Endometrial microvascular endothelial cells (primary cell): Measurements from ENCODE around the gene SIRT5. TPM values are rescaled to one million over a fixed set of nuclear protein-coding genes. Genes with fewer than 3 reads are reported as not detected.

Experiments
- in situ Hi-C: cut with HindIII; loops from 2 replicates; pipeline ENCODE4 v1.10.0; 2017; ENCODE audit warnings: low sequenced_read_pairs, low pct_unique_long_range_greater_than_20kb; ENCODE audit errors: inconsistent ontology term
- total RNA-seq: library from RNA; depleted of rRNA; stranded (reverse); fragments of >200 nt; gene quantifications from one replicate; pipeline ENCODE4 v1.2.3, GENCODE V29; 2015; ENCODE audit errors: inconsistent ontology term

The SIRT5 gene
- total RNA-seq, 1 donor from 2014 or later, result 7.0 TPM

GRCh38 chr6:13577926-13578325, 3.5 kb downstream of the SIRT5 start:
- in situ Hi-C loops, result no loop called here

GRCh38 chr6:13579911-13580310, 5.5 kb downstream of the SIRT5 start:
- in situ Hi-C loops, result no loop called here

- in situ Hi-C loops, result no loop called here
Observed at GRCh38 chr6:13581700-13582229, 7.4 kb downstream of the SIRT5 start.

GRCh38 chr6:13586603-13587542, 12.5 kb downstream of the SIRT5 start:
- in situ Hi-C loops, result no loop called here

GRCh38 chr6:13589801-13590200, 15.4 kb downstream of the SIRT5 start:
- in situ Hi-C loops, result no loop called here

GRCh38 chr6:13590574-13591153, 16.3 kb downstream of the SIRT5 start:
- in situ Hi-C loops, result no loop called here

GRCh38 chr6:13591205-13591921, 17.0 kb downstream of the SIRT5 start:
- in situ Hi-C loops, result no loop called here

- in situ Hi-C loops, result no loop called here
Observed at GRCh38 chr6:13593103-13593502, 18.7 kb downstream of the SIRT5 start.

- in situ Hi-C loops, result no loop called here
Observed at GRCh38 chr6:13593720-13594119, 19.3 kb downstream of the SIRT5 start.

- in situ Hi-C loops, result no loop called here
Observed at GRCh38 chr6:13597073-13597472, 22.7 kb downstream of the SIRT5 start.

GRCh38 chr6:13600036-13600435, 25.6 kb downstream of the SIRT5 start:
- in situ Hi-C loops, result no loop called here

- in situ Hi-C loops, result no loop called here
Observed at GRCh38 chr6:13604135-13604534, 29.7 kb downstream of the SIRT5 start.

- in situ Hi-C loops, result no loop called here
Observed at GRCh38 chr6:13604546-13605416, 30.4 kb downstream of the SIRT5 start.

GRCh38 chr6:13605634-13606033, 31.2 kb downstream of the SIRT5 start:
- in situ Hi-C loops, result no loop called here

- in situ Hi-C loops, result no loop called here
Observed at GRCh38 chr6:13611715-13612114, 37.3 kb downstream of the SIRT5 start.

- in situ Hi-C loops, result no loop called here
Observed at GRCh38 chr6:13613029-13613594, 38.7 kb downstream of the SIRT5 start.

GRCh38 chr6:13614126-13614925, 39.9 kb downstream of the SIRT5 start:
- in situ Hi-C loops, result no loop called here
